ENCODE results near the gene LMF1.

- TF ChIP-seq RBBP5 (IDR thresholded peaks at IDR 0.05; ENCODE audit: borderline replicate concordance, low read depth, low read length) (no peak), ATF3 (IDR thresholded peaks at IDR 0.05; ENCODE audit: insufficient read depth, low read depth, low read length) (no peak), SRF (IDR thresholded peaks at IDR 0.05; ENCODE audit: low read depth, low read length) (no peak), MAX (IDR thresholded peaks at IDR 0.05) (no peak), ZNF274 (IDR thresholded peaks at IDR 0.05; ENCODE audit: borderline replicate concordance, extremely low read depth, low read length) (no peak), CTBP2 (IDR thresholded peaks at IDR 0.05; ENCODE audit: borderline replicate concordance, insufficient read depth, insufficient read length, low read length) (no peak), TAF1 (IDR thresholded peaks at IDR 0.05; ENCODE audit: low read depth, low read length) (no peak), TEAD4 (IDR thresholded peaks at IDR 0.05; ENCODE audit: low read depth, low read length) (no peak), HDAC2 (IDR thresholded peaks at IDR 0.05; ENCODE audit: borderline replicate concordance in 1 of 2, low read depth in 2 of 2, low read length in 2 of 2) (no peak), FOSL1 (IDR thresholded peaks at IDR 0.05; ENCODE audit: insufficient read depth, low read depth, low read length) (no peak), POLR2AphosphoS5 (IDR thresholded peaks at IDR 0.05; ENCODE audit: low read depth, low read length) (no peak)
- TF ChIP-seq, protein P1, sequence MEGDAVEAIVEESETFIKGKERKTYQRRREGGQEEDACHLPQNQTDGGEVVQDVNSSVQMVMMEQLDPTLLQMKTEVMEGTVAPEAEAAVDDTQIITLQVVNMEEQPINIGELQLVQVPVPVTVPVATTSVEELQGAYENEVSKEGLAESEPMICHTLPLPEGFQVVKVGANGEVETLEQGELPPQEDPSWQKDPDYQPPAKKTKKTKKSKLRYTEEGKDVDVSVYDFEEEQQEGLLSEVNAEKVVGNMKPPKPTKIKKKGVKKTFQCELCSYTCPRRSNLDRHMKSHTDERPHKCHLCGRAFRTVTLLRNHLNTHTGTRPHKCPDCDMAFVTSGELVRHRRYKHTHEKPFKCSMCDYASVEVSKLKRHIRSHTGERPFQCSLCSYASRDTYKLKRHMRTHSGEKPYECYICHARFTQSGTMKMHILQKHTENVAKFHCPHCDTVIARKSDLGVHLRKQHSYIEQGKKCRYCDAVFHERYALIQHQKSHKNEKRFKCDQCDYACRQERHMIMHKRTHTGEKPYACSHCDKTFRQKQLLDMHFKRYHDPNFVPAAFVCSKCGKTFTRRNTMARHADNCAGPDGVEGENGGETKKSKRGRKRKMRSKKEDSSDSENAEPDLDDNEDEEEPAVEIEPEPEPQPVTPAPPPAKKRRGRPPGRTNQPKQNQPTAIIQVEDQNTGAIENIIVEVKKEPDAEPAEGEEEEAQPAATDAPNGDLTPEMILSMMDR (IDR thresholded peaks at IDR 0.05; ENCODE audit: control extremely low read depth in 1 of 3, insufficient read depth in 1 of 3, low read depth in 1 of 3, low read length in 3 of 3) = no peak
- TF ChIP-seq, protein P2, sequence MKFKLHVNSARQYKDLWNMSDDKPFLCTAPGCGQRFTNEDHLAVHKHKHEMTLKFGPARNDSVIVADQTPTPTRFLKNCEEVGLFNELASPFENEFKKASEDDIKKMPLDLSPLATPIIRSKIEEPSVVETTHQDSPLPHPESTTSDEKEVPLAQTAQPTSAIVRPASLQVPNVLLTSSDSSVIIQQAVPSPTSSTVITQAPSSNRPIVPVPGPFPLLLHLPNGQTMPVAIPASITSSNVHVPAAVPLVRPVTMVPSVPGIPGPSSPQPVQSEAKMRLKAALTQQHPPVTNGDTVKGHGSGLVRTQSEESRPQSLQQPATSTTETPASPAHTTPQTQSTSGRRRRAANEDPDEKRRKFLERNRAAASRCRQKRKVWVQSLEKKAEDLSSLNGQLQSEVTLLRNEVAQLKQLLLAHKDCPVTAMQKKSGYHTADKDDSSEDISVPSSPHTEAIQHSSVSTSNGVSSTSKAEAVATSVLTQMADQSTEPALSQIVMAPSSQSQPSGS (IDR thresholded peaks at IDR 0.05; ENCODE audit: low read length) = no peak
Measured at GRCh38 chr16:972316-973002, 1.7 kb upstream of the LMF1 start.

All from H1 (cell line).